ENCODE results near the gene HOXA7. TPM values are rescaled to one million over a fixed set of nuclear protein-coding genes. Genes with fewer than 3 reads are reported as not detected.

HOXA7 gene
- total and polyA plus RNA-seq, 2 of the 8 experiments (the other 6 are each of a cell fraction or from before 2014, with no cell fraction given), result 0.03 TPM; not detected in 1

DNA sequence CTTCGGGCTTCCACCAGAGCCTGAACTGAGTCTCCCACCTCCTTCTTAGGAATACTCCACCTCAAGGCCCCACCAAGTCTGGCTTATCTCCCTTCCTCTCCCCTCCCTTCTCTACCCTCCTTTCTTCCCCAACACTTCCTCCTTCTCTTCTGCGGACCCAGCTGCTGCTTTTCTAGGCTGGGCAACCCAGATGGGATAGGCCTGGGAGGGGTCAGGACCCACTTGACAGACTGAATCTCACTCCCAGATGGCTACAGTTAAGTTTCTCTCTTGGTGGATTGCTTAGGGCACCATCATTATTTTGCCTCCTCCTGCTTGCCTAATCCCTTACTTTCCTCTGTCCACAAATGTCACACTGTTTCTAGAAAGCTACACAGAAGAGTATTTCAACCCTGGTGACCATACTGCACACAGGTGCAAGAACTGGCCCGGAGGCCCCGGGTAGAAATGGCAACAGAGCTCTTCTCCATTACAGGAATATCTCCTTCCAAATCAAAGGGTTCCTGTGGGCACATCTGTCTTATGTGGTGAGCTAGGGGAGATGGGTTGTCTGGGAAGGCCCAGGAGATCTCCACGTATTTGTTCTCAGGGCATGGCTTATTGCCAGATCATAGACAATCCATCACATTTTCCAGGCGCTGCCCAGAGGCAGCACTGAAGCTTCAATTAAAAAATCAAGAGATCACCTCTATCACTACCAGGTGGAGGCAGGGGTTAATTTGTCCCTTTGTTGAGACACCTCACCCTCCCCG, 33.7 kb upstream of the HOXA7 start:
- Histone ChIP-seq H2BK5ac (ENCODE audit: low read depth, low read length) (no peak overlapping the region), H3K4ac (replicated peaks; ENCODE audit: insufficient read length, low read depth, low read length) (no peak overlapping the region), H2AFZ (ENCODE audit: low read length) (no peak overlapping the region), H3K23me2 (ENCODE audit: low read depth, low read length) (no peaks in the 10 kb centered on the region), H3K4me1 (replicated peaks in 1 of 4; ENCODE audit: control insufficient read depth in 3 of 4, insufficient read depth in 4 of 4, low read length in 3 of 4) (peaks cover 0 to 22% (median 16%) of the 10 kb centered on the region in 4 experiments; a peak in 5 of 7 replicates), H3K4me3 (ENCODE audit: extremely low read depth in 1 of 4, insufficient read depth in 2 of 4, low read depth in 3 of 4, low read length in 4 of 4) (no peak overlapping the region), H4K8ac (ENCODE audit: extremely low read depth, insufficient read depth, low read length) (no peak overlapping the region), H2AK5ac (ENCODE audit: low read depth, low read length) (no peak overlapping the region), H3K56ac (replicated peaks; ENCODE audit: insufficient read length, low read depth, low read length) (no peak overlapping the region), H2BK20ac (ENCODE audit: low read length) (no peak overlapping the region), H2BK12ac (ENCODE audit: low read depth, low read length) (no peak overlapping the region), H3K27ac (ENCODE audit: low read depth, low read length) (no peak overlapping the region), H3K27me3 (replicated peaks in 1 of 4; ENCODE audit: control insufficient read depth in 3 of 4, extremely low read depth in 1 of 4, insufficient read depth in 3 of 4, low read length in 3 of 4) (peaks cover 96 to 100% (median 98%) of the 10 kb centered on the region in 4 experiments), H2BK120ac (replicated peaks; ENCODE audit: low read depth, low read length) (no peak overlapping the region), H3K4me2 (ENCODE audit: insufficient read depth in 1 of 2, low read depth in 2 of 2, low read length in 2 of 2) (no peak overlapping the region), H4K5ac (ENCODE audit: insufficient read length, low read depth, low read length) (no peak overlapping the region), H3K9me3 (ENCODE audit: insufficient read depth in 2 of 2, low read depth in 1 of 2, low read length in 1 of 2) (peaks cover 0 to 3% of the 10 kb centered on the region in 2 experiments; a peak in 1 of 4 replicates), H3K36me3 (ENCODE audit: control insufficient read depth in 2 of 4, insufficient read depth in 4 of 4, low read length in 3 of 4) (peaks cover 0 to 10% (median 0%) of the 10 kb centered on the region in 4 experiments; a peak in 1 of 8 replicates), H2BK15ac (ENCODE audit: low read length) (no peak overlapping the region), H3K79me2 (ENCODE audit: control insufficient read depth in 1 of 2, insufficient read depth in 2 of 2, low read length in 2 of 2) (no peaks in the 10 kb centered on the region), H3K14ac (ENCODE audit: insufficient read length) (no peak overlapping the region), H3K23ac (ENCODE audit: insufficient read length) (no peak overlapping the region), H4K91ac (replicated peaks; ENCODE audit: insufficient read length, low read length) (no peak overlapping the region), H3K9ac (replicated peaks in 1 of 4; ENCODE audit: extremely low read depth in 1 of 4, low read depth in 3 of 4, low read length in 3 of 4) (no peak overlapping the region), H4K20me1 (replicated peaks in 1 of 2; ENCODE audit: control insufficient read depth in 1 of 2, insufficient read depth in 2 of 2, low read length in 2 of 2) (peaks cover 30 to 61% of the 10 kb centered on the region in 2 experiments), H3K79me1 (ENCODE audit: low read depth, low read length) (no peaks in the 10 kb centered on the region), H3K18ac (ENCODE audit: extremely low read depth, low read length) (no peak overlapping the region)
- WGBS, 2 experiments (ENCODE audit: extremely low coverage in 1 of 2, insufficient coverage in 1 of 2, insufficient read length in 1 of 2, insufficient replicate concordance in 2 of 2, low coverage in 1 of 2, low lambda C conversion rate in 2 of 2, missing lambda C conversion rate in 1 of 2), result 43% methylated on average over 7 of the region's 7 CpGs; no CpG with 5 or more reads in 1 of the 2 experiments
- TF ChIP-seq, protein P1, sequence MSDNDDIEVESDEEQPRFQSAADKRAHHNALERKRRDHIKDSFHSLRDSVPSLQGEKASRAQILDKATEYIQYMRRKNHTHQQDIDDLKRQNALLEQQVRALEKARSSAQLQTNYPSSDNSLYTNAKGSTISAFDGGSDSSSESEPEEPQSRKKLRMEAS (IDR thresholded peaks at IDR 0.05), result no peak
- TF ChIP-seq CBX8 (IDR thresholded peaks at IDR 0.05; ENCODE audit: borderline replicate concordance, low read depth, low read length), result no peak
- TF ChIP-seq CTBP2 (IDR thresholded peaks at IDR 0.05; ENCODE audit: borderline replicate concordance, insufficient read depth, insufficient read length, low read length), result no peak
- TF ChIP-seq POLR2AphosphoS5 (IDR thresholded peaks at IDR 0.05; ENCODE audit: low read depth, low read length), result no peak
- peak; percentile 15 for TF ChIP-seq RNF2 (IDR thresholded peaks at IDR 0.05; ENCODE audit: borderline replicate concordance, low read depth, low read length, missing control alignments, poor library complexity, severe bottlenecking)
- FAIRE-seq (no peak), DNase-seq (ENCODE audit: low read depth in 1 of 2, low spot score in 2 of 2) (peak in 1 of 2 experiments; percentile 22)
- ChIA-PET CTCF (ENCODE audit: partially characterized antibody) (interaction anchor here (0.5 to 9.1 kb wide), 11 partner anchors 9 to 830 kb away, joined by 3 to 64 read pairs (median 4); partner anchors contain the start of genes HOXA13 and HOXA5), POLR2A (ENCODE audit: partially characterized antibody) (no interaction called here)

Data from H1 (cell line).